HG03442 (cell line): Measurements from ENCODE around the gene GPR89A.
A peak's percentile ranks its signal among the peaks of the same experiment; 100 is the strongest.
"Not testable (repeated sequence)": the region's sequence is repeated elsewhere in the genome, so short reads cannot be mapped to it uniquely, and the experiment has no call there.

ENCODE experiments used
- ATAC-seq: cut with Tn5 transposase; IDR thresholded peaks from one replicate; pipeline ENCODE4 v1.9.1; 2021; ENCODE audit warnings: mild to moderate bottlenecking, moderate library complexity; ENCODE audit not compliant: unreplicated experiment

Gene GPR89A

GRCh38 chr1:145684858-145685257 is 77.1 kb downstream of the GPR89A start:
- ATAC-seq = not testable (repeated sequence)

GRCh38 chr1:145686078-145686477 is 78.3 kb downstream of the GPR89A start:
- ATAC-seq = not testable (repeated sequence)

- no peak for ATAC-seq
Observed at GRCh38 chr1:145688328-145688727, 80.5 kb downstream of the GPR89A start.

GRCh38 chr1:145688924-145689323 is 81.1 kb downstream of the GPR89A start:
- ATAC-seq = no peak

- no peak for ATAC-seq
Observed at GRCh38 chr1:145689922-145690321, 82.1 kb downstream of the GPR89A start.

GRCh38 chr1:145690587-145691558 is 83.1 kb downstream of the GPR89A start:
- ATAC-seq = peak; percentile 76

- no peak for ATAC-seq
Observed at GRCh38 chr1:145692785-145693443, 85.1 kb downstream of the GPR89A start.

- no peak for ATAC-seq
Observed at GRCh38 chr1:145695821-145696629, 88.2 kb downstream of the GPR89A start.

GRCh38 chr1:145696630-145696960 is 88.8 kb downstream of the GPR89A start:
- ATAC-seq = no peak

- no peak for ATAC-seq
Observed at GRCh38 chr1:145701306-145701862, 93.6 kb downstream of the GPR89A start.

- ATAC-seq = no peak
Observed at GRCh38 chr1:145702052-145702451, 94.3 kb downstream of the GPR89A start.

- no peak for ATAC-seq
Observed at GRCh38 chr1:145702826-145703225, 95.0 kb downstream of the GPR89A start.

GRCh38 chr1:145705622-145706021 is 97.8 kb downstream of the GPR89A start:
- no peak for ATAC-seq

- no peak for ATAC-seq
Observed at GRCh38 chr1:145706086-145706664, 98.4 kb downstream of the GPR89A start.

GRCh38 chr1:145707183-145707867 is 99.5 kb downstream of the GPR89A start, which contains the start of gene PDZK1:
PDZK1 (minus strand) TSS chr1:145707368; CDS start chr1:145688021, 19,347 bp downstream.
- ATAC-seq = no peak

GRCh38 chr1:145708063-145708462 is 100.3 kb downstream of the GPR89A start:
- no peak for ATAC-seq

- ATAC-seq = no peak
Observed at GRCh38 chr1:145710291-145711027, 102.7 kb downstream of the GPR89A start.

GRCh38 chr1:145711213-145711651 is 103.4 kb downstream of the GPR89A start:
- ATAC-seq = no peak

GRCh38 chr1:145714524-145715111 is 106.8 kb downstream of the GPR89A start:
- ATAC-seq = no peak
